Smooth muscle cell (in vitro differentiated cells): ENCODE data around the gene PANK4. TPM values are rescaled to one million over a fixed set of nuclear protein-coding genes. Genes with fewer than 3 reads are reported as not detected.

Experiments
- DNase-seq: peaks from one replicate; lab custom pipeline; 2025; ENCODE audit not compliant: unreplicated experiment; lab: John Stamatoyannopoulos, UW
- H2AFZ ChIP-seq: fragments of 200-600 bp; sonication (generic); 2 replicates; pipeline ENCODE4 v1.6.0; 2016; ENCODE audit warnings: antibody characterized with exemption, low read depth, mild to moderate bottlenecking
- H3F3A ChIP-seq: fragments of 200-600 bp; sonication (generic); 2 replicates; pipeline ENCODE4 v1.6.0; 2017; ENCODE audit warnings: antibody characterized with exemption, low read depth
- H3K27ac ChIP-seq: fragments of 200-600 bp; sonication (generic); 2 replicates; pipeline ENCODE4 v1.5.1; 2016; ENCODE audit warnings: low read depth, mild to moderate bottlenecking
- H3K27me3 ChIP-seq: fragments of 200-600 bp; sonication (generic); 2 replicates; pipeline ENCODE4 v1.6.1; 2016; ENCODE audit warnings: low read depth, mild to moderate bottlenecking
- H3K36me3 ChIP-seq: fragments of 200-600 bp; sonication (generic); 2 replicates; pipeline ENCODE4 v1.5.1; 2016; ENCODE audit warnings: low read depth
- H3K4me1 ChIP-seq: fragments of 200-600 bp; sonication (generic); 2 replicates; pipeline ENCODE4 v1.5.1; 2016; ENCODE audit warnings: low read depth
- H3K4me2 ChIP-seq: fragments of 200-600 bp; sonication (generic); 2 replicates; pipeline ENCODE4 v1.6.0; 2016; ENCODE audit warnings: mild to moderate bottlenecking
- H3K4me3 ChIP-seq: fragments of 200-600 bp; sonication (generic); 2 replicates; pipeline ENCODE4 v1.5.1; 2016; ENCODE audit warnings: mild to moderate bottlenecking
- H3K79me2 ChIP-seq: fragments of 200-600 bp; sonication (generic); 2 replicates; pipeline ENCODE4 v1.6.0; 2016; ENCODE audit warnings: low read depth, mild to moderate bottlenecking
- H3K9ac ChIP-seq: fragments of 200-600 bp; sonication (generic); 2 replicates; pipeline ENCODE4 v1.6.0; 2016; ENCODE audit warnings: low read depth
- H3K9me3 ChIP-seq: fragments of 200-600 bp; sonication (generic); replicated peaks from 2 replicates; pipeline ENCODE4 v1.5.1; 2016; ENCODE audit warnings: low read depth
- H4K20me1 ChIP-seq: fragments of 200-600 bp; sonication (generic); 2 replicates; pipeline ENCODE4 v1.6.0; 2016; ENCODE audit warnings: low read depth
- CTCF ChIP-seq: fragments of 200-600 bp; sonication (generic); IDR thresholded peaks from 2 replicates; pipeline ENCODE4 v1.5.1; 2017; ENCODE audit warnings: borderline replicate concordance, mild to moderate bottlenecking, antibody characterized with exemption; ENCODE audit not compliant: insufficient read depth, poor library complexity, severe bottlenecking
- WGBS: methylation state at CpG from one replicate; pipeline ENCODE4 v1.1.7; 2016; ENCODE audit warnings: low lambda C conversion rate; 5-methylcytosine and 5-hydroxymethylcytosine counted together
- polyA plus RNA-seq: library from polyadenylated mRNA; unstranded; fragments of >200 nt; fragmentation: Nextera tagmentation; extraction: Ambion mirVana; gene quantifications from 2 replicates; pipeline ENCODE4 v1.2.1, GENCODE V29; 2016
- total RNA-seq: library from RNA; depleted of rRNA; stranded (reverse); fragments of >200 nt; gene quantifications from 2 replicates; pipeline ENCODE4 v1.2.3, GENCODE V29; 2014

The PANK4 gene
- total and polyA plus RNA-seq, 2 experiments from 2014 or later, result 28.4 to 28.7 TPM

GRCh38 chr1:2472109-2472508 is 54.3 kb downstream of the PANK4 start:
- H3K79me2 ChIP-seq, result no peaks in the 10 kb centered on the region
- H3F3A ChIP-seq, result no peaks in the 10 kb centered on the region
- no peak for TF ChIP-seq CTCF
- no peak for DNase-seq
- H3K4me3 ChIP-seq, result no peak overlapping the region
- no peak overlapping the region for H3K4me2 ChIP-seq
- no peak overlapping the region for H3K9ac ChIP-seq
- peaks cover 19% of the 10 kb centered on the region for H3K4me1 ChIP-seq
- H3K27me3 ChIP-seq, result no peaks in the 10 kb centered on the region
- H3K9me3 ChIP-seq, result no peaks in the 10 kb centered on the region
- H4K20me1 ChIP-seq, result no peaks in the 10 kb centered on the region
- 78% methylated on average over 15 of the region's 17 CpGs for WGBS
- no peaks in the 10 kb centered on the region for H3K36me3 ChIP-seq
- no peak overlapping the region for H3K27ac ChIP-seq
- H2AFZ ChIP-seq, result no peak overlapping the region

DNA sequence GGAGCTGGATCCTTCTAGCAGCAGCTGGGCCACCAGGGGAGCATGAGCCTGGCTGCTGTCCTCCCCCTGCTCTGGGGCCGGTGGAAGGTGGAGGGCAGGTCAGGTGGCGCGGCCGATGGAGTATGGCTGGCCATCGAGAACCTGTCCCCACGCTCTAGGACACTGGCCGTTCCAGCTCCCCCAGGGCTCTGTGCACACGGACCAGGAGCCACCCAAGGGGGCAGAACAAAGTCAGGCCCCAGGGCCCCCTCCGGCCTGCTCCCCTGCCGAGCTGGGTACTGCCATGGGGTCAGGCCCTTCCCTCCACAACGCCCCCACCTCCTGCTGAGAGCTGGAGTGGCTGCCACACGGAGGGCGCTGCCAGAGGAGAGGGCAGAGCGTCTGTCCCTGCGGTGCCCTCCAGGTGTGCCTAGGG is 54.8 kb downstream of the PANK4 start:
- peaks cover 19% of the 10 kb centered on the region for H3K4me1 ChIP-seq
- no peak overlapping the region for H2AFZ ChIP-seq
- TF ChIP-seq CTCF, result no peak
- H3K9ac ChIP-seq, result no peak overlapping the region
- H3K9me3 ChIP-seq, result no peaks in the 10 kb centered on the region
- H4K20me1 ChIP-seq, result no peaks in the 10 kb centered on the region
- H3K4me3 ChIP-seq, result no peak overlapping the region
- H3K79me2 ChIP-seq, result no peaks in the 10 kb centered on the region
- WGBS, result 91% methylated on average over 13 of the region's 15 CpGs
- H3K4me2 ChIP-seq, result no peak overlapping the region
- DNase-seq, result no peak
- H3K27ac ChIP-seq, result no peak overlapping the region
- no peaks in the 10 kb centered on the region for H3F3A ChIP-seq
- H3K36me3 ChIP-seq, result no peaks in the 10 kb centered on the region
- H3K27me3 ChIP-seq, result no peaks in the 10 kb centered on the region

- Histone ChIP-seq H3K4me3 (no peak overlapping the region), H4K20me1 (no peaks in the 10 kb centered on the region), H3K79me2 (no peaks in the 10 kb centered on the region), H3K9me3 (no peaks in the 10 kb centered on the region), H3K4me1 (peaks cover 15% of the 10 kb centered on the region), H3F3A (no peaks in the 10 kb centered on the region), H3K27ac (no peak overlapping the region), H3K36me3 (no peaks in the 10 kb centered on the region), H3K4me2 (no peak overlapping the region), H3K27me3 (no peaks in the 10 kb centered on the region), H3K9ac (no peak overlapping the region), H2AFZ (no peak overlapping the region)
- WGBS, result 79% methylated on average over 7 of the region's 7 CpGs
- TF ChIP-seq CTCF, result no peak
- DNase-seq, result no peak
Measured at GRCh38 chr1:2471159-2471471, 55.3 kb downstream of the PANK4 start.

- WGBS, result 81% methylated on average over 27 of the region's 27 CpGs
- H3K9me3 ChIP-seq, result no peaks in the 10 kb centered on the region
- H3K4me1 ChIP-seq, result peaks cover 14% of the 10 kb centered on the region
- no peak overlapping the region for H3K4me2 ChIP-seq
- H3K79me2 ChIP-seq, result no peaks in the 10 kb centered on the region
- H3K9ac ChIP-seq, result no peak overlapping the region
- H3K27ac ChIP-seq, result no peak overlapping the region
- no peak overlapping the region for H3K4me3 ChIP-seq
- no peaks in the 10 kb centered on the region for H4K20me1 ChIP-seq
- no peaks in the 10 kb centered on the region for H3F3A ChIP-seq
- no peaks in the 10 kb centered on the region for H3K36me3 ChIP-seq
- DNase-seq, result no peak
- H3K27me3 ChIP-seq, result no peaks in the 10 kb centered on the region
- H2AFZ ChIP-seq, result no peak overlapping the region
- no peak for TF ChIP-seq CTCF
Measured at GRCh38 chr1:2470290-2471158, 55.9 kb downstream of the PANK4 start.
